Stimulated activated CD4-positive, alpha-beta T cell treated with anti-CD3 and anti-CD28 coated beads, Interleukin-1b, Interleukin-23, amount 100 ng/mL, for 1 hour (primary cell): Measurements from ENCODE around the gene C3.

Experiments
- DNase-seq, 2 donors: peaks; one replicate each; pipeline ENCODE4 v3.0.0-alpha.2; 2020; ENCODE audit warnings: low read depth in 2 of 2

The C3 gene

DNA sequence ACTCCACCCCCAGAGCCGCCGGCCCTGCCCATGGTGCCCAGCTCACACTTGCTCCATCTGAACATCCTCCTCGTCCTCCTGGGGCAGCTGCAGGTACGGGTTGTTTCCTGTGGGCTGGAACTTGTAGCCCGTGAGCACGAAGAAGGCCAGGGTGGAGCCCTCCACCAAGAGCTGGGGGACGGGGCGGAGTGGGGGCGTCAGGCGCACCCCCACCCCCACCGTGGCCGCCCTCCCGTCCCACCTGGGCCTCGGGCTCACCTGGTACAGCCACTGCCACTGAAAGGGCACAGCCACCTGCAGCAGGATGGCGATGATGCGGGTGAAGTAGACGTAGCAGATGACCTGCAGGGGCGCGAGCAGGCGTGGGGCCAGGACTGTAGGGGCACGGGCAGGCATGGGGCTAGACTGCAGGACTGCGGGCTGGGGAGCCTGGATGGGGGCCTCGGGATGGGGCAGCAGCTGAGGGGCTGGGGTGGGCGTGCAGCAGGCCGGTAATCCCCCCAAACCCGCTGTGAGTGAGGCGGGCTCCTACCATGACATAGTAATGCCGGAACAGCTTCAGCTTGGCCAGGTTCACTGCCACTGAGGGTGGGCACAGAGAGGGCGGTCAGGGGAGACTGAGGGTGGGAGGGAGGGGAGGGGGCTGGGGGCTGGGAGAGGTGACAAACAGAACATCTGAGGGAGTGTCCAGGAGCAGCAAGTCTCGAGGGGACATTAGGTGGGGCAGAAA lies 10.7 kb upstream of the C3 start:
- DNase-seq, result no peak

DNA sequence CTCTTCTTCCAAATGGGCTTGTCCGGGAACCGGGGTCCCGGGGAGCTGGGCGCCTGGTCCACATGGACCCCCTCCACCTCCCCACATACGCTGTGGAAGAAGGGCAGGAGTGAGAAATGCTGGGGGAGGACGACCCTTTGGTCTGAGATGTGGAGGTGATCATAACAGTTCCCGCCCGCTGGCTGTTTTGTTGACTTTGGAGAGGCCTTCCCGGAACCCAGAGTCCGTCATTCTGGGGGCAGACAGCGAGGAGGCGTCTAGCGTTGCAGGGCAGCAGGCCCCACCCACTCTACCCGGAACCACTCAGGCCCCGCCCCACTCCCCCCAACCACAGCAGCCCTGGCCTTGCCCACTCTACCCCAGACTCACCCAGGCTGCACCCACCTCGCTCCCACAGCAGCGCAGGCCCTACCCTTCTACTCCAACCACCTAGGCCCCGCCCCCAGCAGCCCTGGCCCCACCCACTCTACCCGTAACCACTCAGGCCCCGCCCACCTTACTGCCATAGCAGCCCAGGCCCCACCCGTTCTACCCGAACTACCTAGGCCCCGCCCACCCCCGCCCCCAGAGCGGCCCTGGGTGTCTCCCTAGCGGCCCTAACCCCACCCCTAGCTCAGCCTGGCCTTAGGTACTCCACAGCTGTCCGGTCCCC lies 9.8 kb upstream of the C3 start:
- peak in 1 of 2 donors; percentile 16 for DNase-seq

DNA sequence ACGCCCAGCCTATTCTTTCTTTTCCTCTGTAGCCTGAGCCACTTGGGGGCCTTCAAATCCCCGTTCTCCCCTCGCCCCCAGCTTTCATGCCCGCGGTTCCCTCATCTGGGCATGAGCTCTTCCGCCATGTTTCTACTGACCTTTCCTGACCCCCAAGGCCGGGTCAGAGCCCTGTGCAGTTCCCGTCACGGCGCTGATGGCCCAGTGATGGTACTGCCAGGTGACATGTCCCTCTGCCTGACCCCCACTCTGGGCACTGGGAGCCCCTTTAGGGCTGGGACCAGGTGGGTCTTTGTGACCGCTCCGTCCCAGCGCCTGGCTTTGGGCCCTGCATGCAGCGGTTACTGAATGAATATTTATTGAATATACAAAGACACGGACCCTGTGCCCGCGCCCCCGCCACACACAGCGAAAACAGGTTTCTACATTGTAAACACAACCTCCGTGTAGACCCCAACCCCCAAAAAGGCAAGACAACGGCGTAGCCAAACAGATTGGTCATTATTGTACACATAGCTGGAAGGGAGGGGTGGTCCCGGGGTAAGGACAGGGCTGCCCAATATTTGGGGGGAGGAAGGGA lies 9.2 kb upstream of the C3 start:
- DNase-seq, result no peak

DNA sequence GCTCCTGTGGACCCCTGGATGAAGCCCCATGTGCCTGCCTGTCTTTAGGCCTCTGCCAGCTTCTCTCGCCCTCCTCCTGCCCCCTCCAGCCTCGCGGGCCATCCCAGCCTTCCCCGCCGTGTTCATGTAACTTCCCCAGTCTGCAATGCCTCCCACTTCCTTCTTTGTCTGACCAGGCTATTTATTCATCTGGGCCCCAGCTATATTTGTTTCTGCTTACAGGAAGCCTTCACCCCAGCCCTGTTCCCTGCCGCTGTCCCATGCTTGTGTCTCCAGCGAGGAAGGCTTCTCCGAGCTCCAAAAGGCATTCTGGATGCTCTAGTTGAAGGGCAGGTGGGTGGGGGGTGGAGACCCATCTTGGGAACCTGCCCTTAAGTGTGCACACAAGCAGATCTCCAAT lies 7.9 kb upstream of the C3 start:
- no peak for DNase-seq

DNA sequence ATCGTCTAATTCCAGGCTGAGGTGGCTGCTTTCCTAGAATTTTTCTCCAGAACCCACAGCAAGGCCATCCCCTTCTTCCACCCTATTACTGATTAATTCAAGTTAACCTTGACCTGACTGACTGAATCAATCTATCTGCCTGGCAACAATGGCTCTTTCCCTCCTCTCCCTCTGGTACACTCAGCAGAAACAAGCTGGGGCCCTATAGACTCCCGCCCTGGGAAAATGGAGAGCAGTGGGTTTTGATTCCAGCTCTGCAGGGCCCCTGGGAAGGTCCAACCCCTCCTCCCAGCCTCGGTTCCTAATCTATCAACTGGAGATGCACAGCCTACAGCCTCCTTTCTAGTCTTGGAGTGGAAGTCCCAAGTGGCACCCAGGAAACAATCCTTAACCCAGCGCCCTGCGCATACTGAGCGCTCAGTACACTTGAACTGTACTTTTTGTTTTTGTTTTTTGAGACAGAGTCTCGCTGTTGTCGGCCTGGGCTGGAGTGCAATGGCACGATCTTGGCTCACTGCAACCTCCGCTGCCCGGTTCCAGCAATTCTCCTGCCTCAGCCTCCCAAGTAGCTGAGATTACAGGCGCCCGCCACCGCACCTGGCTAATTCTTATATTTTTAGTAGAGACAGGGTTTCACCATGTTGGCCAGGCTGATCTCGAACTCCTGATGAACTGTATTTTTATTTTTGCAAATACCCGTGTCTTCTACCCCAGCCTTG lies 5.2 kb upstream of the C3 start:
- DNase-seq, result no peak

DNA sequence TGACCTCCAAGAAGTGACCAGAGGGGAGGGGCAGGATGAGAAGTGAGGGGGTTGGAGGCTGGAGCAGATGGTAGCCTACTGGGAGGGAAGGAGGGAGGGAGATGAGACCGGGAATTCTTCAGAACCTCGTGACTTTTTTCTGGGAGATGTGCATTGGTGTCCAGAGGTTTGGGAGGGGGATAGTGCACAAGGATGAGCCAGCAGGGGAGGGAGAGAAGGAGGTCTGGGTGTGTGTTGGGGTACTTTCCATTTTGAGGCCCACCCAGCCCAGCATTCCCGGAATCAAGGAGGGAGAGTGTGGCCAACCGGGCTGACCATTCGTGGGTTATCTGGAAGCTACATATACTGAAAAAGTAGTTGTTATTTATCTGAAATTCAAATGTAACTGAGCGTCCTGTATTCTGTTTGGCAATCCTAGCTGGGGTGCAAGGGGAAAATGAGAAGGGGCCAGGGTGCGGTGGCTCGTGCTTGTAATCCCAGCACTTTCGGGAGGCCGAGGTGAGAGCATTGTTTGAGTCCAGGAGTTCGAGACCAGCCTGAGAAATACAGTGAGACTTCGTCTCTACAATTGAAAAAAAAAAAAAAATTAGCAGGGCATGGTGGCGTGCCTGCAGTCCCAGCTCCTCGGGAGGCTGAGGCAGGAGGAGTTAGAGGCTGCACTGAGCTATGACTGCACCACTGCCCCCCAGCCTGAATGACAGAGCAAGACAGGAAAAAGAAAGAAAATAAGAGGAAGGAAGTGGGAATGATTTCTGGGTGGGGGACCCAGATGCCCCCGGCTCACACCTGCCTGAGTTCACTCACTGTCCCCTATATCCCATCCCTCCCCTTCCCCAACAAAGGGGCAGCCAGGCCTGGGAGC lies 4.4 kb upstream of the C3 start:
- no peak for DNase-seq

DNA sequence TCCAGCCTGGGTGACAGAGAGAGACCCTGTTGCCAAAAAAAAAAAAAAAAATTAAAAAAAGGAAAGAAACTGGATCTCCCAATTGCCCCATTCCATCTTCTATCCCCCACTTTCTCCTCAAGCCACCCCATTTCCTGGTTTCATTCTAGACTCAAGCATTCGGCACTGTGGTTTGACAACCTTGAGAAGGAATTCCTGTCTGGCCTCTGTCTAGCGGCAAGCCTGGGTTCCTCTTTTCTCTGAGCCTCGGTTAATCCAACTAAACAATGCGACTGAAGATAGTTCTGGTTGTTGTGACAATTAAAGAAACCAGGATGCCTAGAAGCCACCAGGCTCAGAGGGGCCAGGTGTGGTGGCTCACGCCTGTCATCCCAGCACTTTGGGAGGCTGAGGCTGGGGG lies 3.3 kb upstream of the C3 start:
- DNase-seq, result no peak

DNA sequence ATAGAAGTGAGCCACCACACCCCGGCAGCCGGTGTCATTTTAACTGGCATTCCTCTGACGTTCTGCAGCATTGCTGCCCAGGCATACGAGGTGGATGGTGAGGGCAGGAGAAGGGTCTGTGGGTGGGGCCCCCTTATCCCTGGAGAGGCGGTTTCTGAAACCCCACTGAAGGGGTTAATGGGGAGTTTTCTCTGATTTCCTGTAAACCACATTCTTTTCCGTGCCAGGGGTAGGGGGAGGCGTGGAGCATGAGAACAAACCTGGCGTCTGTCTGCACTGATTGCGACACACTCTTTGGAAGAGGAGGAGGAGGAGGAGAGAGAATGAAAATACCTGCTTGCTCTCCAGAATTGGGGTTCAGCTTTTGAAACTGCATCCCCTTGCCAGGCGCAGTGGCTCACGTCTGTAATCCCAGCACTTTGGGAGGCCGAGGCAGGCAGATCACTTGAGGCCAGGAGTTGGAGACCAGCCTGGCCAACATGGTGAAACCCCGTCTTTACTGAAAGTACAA lies 2.7 kb upstream of the C3 start:
- DNase-seq, result no peak

DNA sequence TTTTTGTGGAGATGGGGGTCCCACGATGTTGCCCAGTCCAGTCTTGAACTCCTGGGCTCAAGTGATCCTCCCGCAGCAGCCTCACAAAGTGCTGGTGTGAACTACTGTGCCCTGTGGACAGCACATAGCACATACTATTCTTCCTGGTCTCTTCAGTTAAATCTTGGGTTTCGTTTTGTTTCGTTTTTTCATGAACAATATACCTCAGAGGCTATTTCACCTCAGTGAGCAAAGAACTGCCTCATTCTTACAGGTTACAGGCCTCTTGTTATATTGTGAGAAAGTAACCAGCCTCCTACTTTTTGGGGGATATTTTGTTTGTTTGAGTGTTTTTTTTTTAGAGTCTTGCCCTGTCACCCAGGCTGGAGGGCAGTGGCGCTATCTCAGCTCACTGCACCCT lies 1.3 kb upstream of the C3 start:
- DNase-seq, result no peak

DNA sequence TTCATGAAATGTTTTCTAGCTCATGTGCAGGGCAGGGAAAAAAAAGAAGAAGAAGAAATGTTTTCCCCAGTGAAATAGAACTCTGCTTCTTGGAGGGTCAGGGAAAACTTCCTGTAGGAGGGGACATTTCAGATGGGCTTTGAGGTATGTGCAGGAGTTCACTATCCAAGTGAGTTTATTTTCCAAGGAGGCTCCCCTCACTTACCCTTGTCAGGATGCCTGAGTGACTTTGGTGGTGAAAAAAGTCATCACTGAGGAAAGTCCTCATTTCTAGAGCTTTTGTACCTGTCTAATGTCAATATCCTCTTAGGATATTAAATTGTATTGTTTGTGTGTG lies 656 bp upstream of the C3 start:
- DNase-seq, result no peak

DNA sequence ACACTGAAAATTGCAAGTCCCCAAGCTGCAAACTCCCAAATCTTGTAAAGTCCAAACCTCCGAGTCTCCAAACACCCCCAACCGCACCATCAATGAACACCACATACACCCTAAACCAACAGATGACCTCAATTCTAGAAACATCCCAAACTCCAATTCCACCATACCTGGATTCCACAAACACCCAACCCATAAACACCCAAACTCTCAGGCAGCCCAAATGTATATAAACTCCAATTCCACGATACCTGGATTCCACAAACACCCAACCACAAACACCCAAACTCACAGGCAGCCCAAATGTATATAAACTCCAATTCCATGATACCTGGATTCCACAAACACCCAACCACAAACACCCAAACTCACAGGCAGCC lies 470 bp downstream of the C3 start:
- no peak for DNase-seq

DNA sequence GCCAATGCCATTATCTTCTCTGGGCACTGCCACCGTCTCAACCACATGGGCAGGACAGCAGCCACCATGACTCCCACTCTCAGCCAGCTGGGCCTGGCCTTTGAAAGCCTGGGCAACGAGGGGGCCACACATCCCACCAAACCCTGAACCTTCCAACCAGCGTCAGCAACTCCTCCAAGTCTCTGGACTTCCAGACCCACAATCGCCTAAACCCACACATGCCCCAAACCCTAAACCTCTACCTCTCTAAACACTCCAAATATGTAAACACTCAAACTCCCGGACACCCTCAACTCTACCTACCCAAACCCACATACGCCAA lies 949 bp downstream of the C3 start:
- DNase-seq, result no peak

DNA sequence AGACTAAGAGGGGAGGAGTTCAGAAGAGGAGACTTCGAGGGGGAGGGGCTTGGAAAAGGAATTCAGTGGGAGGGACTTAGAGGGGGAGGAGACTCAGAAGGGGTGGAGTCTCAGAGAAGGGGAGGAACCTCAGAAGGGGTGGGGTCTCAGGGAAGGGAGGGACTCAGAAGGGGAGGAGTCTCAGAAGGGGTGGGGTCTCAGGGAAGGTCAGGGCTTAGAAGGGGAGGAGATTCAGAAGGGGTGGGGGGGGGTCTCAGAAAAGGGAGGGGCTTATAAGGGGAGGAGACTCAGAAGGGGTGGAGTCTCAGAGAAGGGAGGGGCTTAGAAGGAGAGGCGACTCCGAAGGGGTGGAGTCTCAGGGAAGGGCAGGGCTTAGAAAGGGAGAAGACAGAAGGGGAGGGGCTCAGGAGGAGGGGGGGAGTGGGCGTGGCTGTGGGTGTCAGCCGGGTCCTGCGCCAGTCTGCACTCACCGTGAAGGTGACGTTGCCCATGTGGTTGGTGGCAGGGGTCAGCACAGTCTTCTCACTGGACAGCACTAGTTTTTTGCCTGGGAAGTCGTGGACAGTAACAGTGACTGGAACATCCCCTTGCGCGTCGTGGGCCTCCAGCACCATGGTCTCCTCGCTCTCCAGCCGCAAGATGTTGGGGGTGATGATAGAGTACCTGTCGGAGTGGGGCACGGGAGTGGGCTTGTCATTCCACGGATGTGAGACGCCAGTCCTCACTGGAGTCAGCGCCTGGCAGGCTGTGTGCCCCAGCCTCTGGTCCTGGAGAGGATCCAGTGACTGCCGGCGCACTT lies 1.5 kb downstream of the C3 start:
- no peak for DNase-seq

DNA sequence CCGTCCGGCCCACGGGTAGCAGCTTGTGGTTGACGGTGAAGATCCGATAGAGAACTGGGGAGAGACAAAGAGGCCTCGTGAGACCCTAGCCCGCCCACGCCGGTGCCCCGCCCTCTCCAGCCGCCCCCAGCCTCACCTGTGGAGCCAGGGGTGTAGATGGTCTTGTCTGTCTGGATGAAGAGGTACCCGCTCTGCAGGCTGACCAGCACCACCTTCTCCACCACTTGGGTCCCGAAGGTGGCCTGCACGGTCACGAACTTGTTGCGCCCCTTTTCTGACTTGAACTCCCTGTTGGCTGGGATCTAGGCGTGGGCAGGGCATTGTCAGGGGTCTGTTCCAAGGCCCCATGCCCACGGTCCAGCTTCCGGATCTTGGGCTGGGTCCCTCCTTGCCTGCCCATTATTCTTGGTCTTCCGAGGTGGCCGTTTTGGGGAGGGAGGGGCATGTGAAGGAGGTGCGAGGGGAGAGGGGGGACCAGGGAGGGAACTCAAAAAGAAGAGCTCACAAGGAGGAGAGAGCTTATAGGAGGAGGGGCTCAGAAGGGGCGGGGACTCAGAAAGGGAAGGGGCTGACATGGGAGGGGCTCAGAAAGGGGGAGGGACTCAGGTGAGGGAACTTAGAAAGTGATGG lies 2.2 kb downstream of the C3 start:
- no peak for DNase-seq

DNA sequence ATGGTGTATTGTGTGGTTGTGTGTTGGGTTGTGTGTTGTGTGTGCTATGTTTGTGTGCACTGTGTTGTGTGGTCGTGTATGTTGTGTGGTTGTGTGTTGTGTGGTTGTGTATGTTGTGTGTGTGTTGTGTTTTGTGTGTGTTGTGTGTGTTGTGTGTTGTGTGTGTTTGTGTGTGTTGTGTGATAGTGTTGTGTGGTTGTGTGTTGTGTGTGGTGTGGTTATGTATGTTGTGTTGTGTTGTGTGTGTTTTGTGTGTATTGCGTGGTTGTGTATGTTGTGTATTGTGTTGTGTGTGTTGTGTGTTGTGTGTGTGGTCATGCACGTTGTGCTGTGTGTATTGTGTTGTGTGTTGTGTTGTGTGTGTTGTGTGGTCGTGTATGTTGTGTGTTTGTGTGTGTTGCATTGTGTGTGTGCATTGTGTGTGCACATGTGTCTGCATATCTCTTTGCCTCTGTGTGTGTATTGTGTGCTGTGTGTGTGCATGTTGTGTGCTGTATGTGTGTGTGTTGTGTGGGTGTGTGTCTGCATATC lies 2.9 kb downstream of the C3 start:
- DNase-seq, result no peak

DNA sequence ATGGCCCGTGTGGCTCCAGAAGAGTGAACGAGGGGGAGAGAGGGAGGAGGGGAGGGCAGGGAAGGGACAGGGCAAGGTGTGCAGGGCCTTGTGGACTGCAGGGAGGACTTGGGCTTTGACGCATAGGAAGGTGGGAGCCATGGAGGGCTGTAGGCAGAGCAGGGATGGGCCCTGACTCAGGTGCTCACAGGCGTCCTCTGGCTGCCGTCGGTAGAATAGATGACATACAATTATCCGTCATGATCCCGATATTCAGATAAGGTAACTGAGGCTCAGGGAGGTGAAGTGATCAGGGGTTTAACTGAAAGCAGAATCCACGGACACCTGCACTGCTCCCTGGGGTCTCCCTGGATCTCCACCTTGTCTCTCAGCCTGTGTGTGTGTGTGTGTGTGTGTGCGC lies 3.4 kb downstream of the C3 start:
- DNase-seq, result no peak

DNA sequence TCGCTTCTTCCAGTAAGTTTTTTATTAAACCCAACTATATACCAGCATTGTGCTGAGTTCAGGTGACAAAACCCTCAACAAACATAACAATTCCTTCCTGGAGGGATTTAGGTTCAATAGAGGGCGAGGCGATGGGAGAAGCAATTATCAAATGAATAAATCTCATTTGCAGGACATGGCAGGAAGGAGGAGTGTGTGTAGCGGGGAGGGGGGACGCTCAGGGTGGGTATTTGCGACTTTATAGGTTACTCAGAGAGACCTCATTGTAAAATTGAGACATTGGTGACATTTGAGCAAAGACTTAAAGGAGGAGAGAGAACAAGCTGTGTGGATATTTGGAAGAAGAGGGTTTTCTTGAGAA lies 3.9 kb downstream of the C3 start:
- DNase-seq, result no peak

DNA sequence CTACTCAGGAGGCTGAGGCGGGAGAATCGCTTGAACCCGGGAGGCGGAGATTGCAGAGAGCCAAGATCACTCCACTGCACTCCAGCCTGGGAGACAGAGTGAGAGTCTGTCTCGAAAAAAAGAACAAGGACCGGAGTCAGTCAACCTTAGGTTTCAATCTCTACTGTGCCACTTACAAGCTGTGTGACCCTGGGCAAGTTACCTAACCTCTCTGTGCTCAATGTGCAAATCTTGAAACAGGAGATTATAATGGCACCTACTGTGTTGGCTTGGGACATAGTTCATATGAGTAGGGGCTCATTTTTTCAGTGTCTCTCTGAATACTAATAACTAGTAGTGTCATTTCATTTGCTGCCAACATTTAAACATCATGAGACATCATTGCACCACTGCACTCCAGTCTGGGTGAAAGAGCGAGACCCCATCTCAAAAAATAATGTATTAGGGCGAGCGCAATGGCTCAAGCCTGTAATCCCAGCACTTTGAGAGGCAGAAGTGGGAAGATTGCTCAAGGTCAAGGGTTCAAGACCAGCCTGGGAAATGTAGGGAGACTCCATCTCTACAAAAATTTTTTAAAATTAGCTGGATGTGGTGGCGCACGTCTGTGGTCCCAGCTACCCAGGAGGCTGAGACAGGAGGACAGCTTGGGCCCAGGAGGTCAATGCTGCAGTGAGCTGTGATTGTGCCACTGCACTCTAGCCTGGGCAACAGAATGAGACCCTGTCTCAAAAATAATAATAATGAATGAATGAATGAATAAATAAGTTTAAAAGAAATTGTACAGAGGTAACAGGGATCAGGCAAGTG lies 5.5 kb downstream of the C3 start:
- no peak for DNase-seq
